GM19463 (cell line): Measurements from ENCODE around the gene CTSZ.
"Not testable (repeated sequence)": the region's sequence is repeated elsewhere in the genome, so short reads cannot be mapped to it uniquely, and the experiment has no call there.

Source experiments
- ATAC-seq: cut with Tn5 transposase; IDR thresholded peaks from one replicate; pipeline ENCODE4 v1.9.1; 2021; ENCODE audit warnings: mild to moderate bottlenecking, moderate library complexity; ENCODE audit not compliant: unreplicated experiment

Gene CTSZ

DNA sequence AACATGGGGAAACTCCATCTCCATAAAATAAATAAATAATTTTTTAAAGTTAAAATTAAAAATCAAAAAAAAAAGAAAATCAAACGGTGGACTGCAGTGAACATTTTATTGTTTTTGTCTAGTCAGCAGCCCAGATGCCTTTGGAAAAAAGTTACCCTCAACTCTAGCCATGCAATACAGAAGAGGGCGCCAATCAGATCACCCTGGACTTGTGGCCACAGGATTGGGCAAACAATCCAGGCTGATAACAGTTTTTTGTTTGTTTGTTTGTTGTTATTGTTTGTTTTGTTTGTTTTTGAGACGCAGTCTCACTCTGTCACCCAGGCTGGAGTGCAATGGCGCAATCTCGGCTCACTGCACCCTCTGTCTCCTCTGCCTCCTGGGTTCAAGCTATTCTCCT lies 56.5 kb downstream of the CTSZ start:
- no peak for ATAC-seq

DNA sequence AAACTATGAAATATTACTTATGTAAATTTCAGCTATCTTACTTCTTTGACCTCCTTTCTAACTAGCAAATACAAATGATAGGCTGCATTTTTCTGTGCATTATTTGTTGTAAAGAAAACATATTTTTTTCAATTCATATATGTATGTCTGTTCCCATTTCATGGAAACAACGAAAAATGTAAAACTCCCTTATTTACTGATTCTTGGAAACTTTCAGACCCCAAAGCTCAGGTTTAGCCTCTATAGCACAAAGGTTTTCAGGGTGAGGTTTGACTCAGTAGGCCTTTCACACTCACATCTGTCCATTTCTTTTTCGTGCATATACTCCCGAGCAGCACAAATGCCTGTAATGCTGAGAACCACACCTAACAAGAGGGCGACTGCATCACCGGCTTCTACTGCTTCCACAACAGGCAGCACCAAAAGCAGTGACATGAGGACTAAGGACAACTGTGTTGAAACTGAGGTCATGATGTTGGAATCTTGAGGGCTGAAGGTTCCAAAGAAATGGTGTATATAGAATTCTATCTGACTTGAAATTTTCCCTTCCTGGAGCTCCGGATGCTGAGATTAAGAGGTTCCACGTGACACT lies 59.2 kb downstream of the CTSZ start:
- not testable (repeated sequence) for ATAC-seq

DNA sequence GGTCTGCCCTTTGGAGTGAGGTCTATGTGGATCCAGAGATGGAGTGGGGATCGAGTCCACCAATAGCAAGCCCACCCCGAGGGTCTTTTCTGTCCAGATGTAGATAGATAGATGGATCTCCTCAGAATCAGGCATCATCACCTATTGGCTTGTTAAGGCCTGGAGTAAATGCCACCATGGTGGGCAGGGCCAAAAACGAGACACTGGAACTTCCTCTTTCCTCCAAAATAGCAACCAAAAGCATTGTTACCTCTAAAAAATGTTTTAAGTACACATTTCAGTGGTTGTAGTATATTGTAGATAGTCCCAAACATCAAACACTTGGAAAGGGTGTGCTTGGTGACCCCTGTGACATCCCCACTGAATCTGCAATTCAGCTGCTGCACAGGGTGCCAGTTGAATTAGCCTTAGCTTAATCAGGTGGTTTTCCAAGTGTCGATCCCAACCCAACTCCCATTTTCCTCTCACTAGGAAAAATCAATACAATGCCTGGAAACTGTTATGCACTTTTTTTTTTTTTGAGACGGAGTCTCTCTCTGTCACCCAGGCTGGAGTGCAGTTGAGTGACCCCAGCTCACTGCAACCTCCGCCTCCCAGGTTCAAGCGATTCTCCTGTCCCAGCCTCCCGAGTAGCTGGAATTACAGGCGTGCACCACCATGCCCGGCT lies 61.0 kb downstream of the CTSZ start:
- ATAC-seq, result no peak
